ENCODE results near the gene WFS1.

WFS1 gene

DNA sequence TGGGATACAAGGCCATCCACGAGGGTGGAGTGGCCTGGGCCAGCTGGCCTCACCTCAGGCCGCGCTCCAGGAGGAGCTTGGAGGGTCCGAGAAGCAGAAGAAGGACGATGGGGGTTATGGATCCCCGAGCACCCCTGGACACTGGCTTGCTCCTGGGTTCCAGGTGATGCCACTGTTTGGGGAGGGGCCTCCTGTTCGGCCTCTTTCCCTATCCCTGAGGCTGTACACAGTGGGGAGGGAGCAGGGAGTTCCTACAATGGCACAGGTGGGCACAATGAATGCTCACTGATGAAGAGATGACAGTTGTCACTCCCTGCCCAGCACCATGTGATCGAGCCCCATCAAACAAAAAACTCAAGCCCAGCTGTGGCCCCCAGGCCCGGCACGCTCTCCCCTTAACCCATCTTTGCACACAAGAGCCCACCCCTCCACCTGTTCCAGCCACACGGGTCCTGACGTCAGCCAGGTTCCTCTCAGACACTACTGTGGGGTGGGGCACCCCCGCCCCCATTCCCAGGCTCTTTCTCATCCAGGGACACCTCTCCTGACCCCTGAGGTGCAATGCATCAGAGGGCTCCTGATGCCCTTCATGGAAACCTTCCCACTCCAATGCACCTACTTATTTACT is 70.3 kb downstream of the WFS1 start:
- Histone ChIP-seq H3K9ac (ENCODE audit: low read length) (no peak overlapping the region), H3K27ac (ENCODE audit: low read length, poor library complexity, severe bottlenecking) (no peak overlapping the region), H3K9me3 (ENCODE audit: control insufficient read depth, low read length) (no peaks in the 10 kb centered on the region), H3K23ac (ENCODE audit: low read length in 2 of 2) (no peak overlapping the region), H3K27me3 (ENCODE audit: control insufficient read depth in 1 of 2, insufficient read depth in 1 of 2, low read length in 2 of 2) (peaks cover 44 to 52% of the 10 kb centered on the region in 2 experiments), H3K4ac (ENCODE audit: low read depth in 1 of 2, low read length in 2 of 2) (no peak overlapping the region), H2BK12ac (ENCODE audit: low read length in 2 of 2) (no peak overlapping the region), H3K36me3 (ENCODE audit: control insufficient read depth in 1 of 2, insufficient read depth in 2 of 2, low read depth in 1 of 2, low read length in 2 of 2) (no peaks in the 10 kb centered on the region), H3K18ac (ENCODE audit: low read depth in 1 of 2, low read length in 2 of 2) (no peak overlapping the region), H3K4me1 (ENCODE audit: control insufficient read depth, insufficient read depth, low read depth, low read length) (peaks cover 9% of the 10 kb centered on the region), H3K4me2 (ENCODE audit: low read length, poor library complexity, severe bottlenecking) (no peak overlapping the region), H4K8ac (ENCODE audit: low read length) (no peak overlapping the region), H2BK5ac (ENCODE audit: low read depth, low read length, poor library complexity, severe bottlenecking) (no peak overlapping the region), H3K4me3 (ENCODE audit: insufficient read depth in 1 of 2, low read depth in 1 of 2, low read length in 2 of 2) (no peak overlapping the region), H4K91ac (ENCODE audit: low read length) (no peak overlapping the region), H3K14ac (ENCODE audit: low read length in 2 of 2) (no peak overlapping the region), H2BK15ac (ENCODE audit: low read depth, poor library complexity, severe bottlenecking) (no peak overlapping the region), H2AFZ (ENCODE audit: low read depth, low read length) (no peak overlapping the region), H2AK5ac (ENCODE audit: low read length, severe bottlenecking) (no peak overlapping the region), H3K79me1 (replicated peaks; ENCODE audit: low read length, poor library complexity, severe bottlenecking) (no peaks in the 10 kb centered on the region), H2BK120ac (ENCODE audit: low read depth, low read length) (no peak overlapping the region)
- no peak for DNase-seq
- WGBS: 68% methylated on average over 12 of the region's 13 CpGs

- Histone ChIP-seq H2AFZ (ENCODE audit: low read depth, low read length) (no peak overlapping the region), H3K9ac (ENCODE audit: low read length) (no peak overlapping the region), H3K18ac (ENCODE audit: low read depth in 1 of 2, low read length in 2 of 2) (no peak overlapping the region), H3K4me3 (ENCODE audit: insufficient read depth in 1 of 2, low read depth in 1 of 2, low read length in 2 of 2) (no peak overlapping the region), H3K27ac (ENCODE audit: low read length, poor library complexity, severe bottlenecking) (no peak overlapping the region), H3K4me2 (ENCODE audit: low read length, poor library complexity, severe bottlenecking) (no peak overlapping the region), H3K23ac (ENCODE audit: low read length in 2 of 2) (no peak overlapping the region), H2BK15ac (ENCODE audit: low read depth, poor library complexity, severe bottlenecking) (no peak overlapping the region), H4K8ac (ENCODE audit: low read length) (no peak overlapping the region), H3K4me1 (ENCODE audit: control insufficient read depth, insufficient read depth, low read depth, low read length) (peaks cover 9% of the 10 kb centered on the region), H3K79me1 (replicated peaks; ENCODE audit: low read length, poor library complexity, severe bottlenecking) (no peaks in the 10 kb centered on the region), H2AK5ac (ENCODE audit: low read length, severe bottlenecking) (no peak overlapping the region), H2BK120ac (ENCODE audit: low read depth, low read length) (no peak overlapping the region), H3K4ac (ENCODE audit: low read depth in 1 of 2, low read length in 2 of 2) (no peak overlapping the region), H4K91ac (ENCODE audit: low read length) (no peak overlapping the region), H2BK5ac (ENCODE audit: low read depth, low read length, poor library complexity, severe bottlenecking) (no peak overlapping the region), H3K9me3 (ENCODE audit: control insufficient read depth, low read length) (no peaks in the 10 kb centered on the region), H3K14ac (ENCODE audit: low read length in 2 of 2) (no peak overlapping the region), H3K27me3 (ENCODE audit: control insufficient read depth in 1 of 2, insufficient read depth in 1 of 2, low read length in 2 of 2) (peaks cover 39 to 46% of the 10 kb centered on the region in 2 experiments), H3K36me3 (ENCODE audit: control insufficient read depth in 1 of 2, insufficient read depth in 2 of 2, low read depth in 1 of 2, low read length in 2 of 2) (no peaks in the 10 kb centered on the region), H2BK12ac (ENCODE audit: low read length in 2 of 2) (no peak overlapping the region)
- DNase-seq: no peak
- WGBS: 62% methylated on average over 9 of the region's 9 CpGs
These were observed 70.9 kb downstream of the WFS1 start for GRCh38 chr4:6340446-6341015.

- Histone ChIP-seq H3K27ac (ENCODE audit: low read length, poor library complexity, severe bottlenecking) (no peak overlapping the region), H3K36me3 (ENCODE audit: control insufficient read depth in 1 of 2, insufficient read depth in 2 of 2, low read depth in 1 of 2, low read length in 2 of 2) (no peaks in the 10 kb centered on the region), H2BK12ac (ENCODE audit: low read length in 2 of 2) (no peak overlapping the region), H2AFZ (ENCODE audit: low read depth, low read length) (no peak overlapping the region), H3K23ac (ENCODE audit: low read length in 2 of 2) (no peak overlapping the region), H4K8ac (ENCODE audit: low read length) (no peak overlapping the region), H2BK15ac (ENCODE audit: low read depth, poor library complexity, severe bottlenecking) (no peak overlapping the region), H3K4me2 (ENCODE audit: low read length, poor library complexity, severe bottlenecking) (no peak overlapping the region), H3K79me1 (replicated peaks; ENCODE audit: low read length, poor library complexity, severe bottlenecking) (no peaks in the 10 kb centered on the region), H2BK120ac (ENCODE audit: low read depth, low read length) (no peak overlapping the region), H2BK5ac (ENCODE audit: low read depth, low read length, poor library complexity, severe bottlenecking) (no peak overlapping the region), H3K9me3 (ENCODE audit: control insufficient read depth, low read length) (no peaks in the 10 kb centered on the region), H3K27me3 (ENCODE audit: control insufficient read depth in 1 of 2, insufficient read depth in 1 of 2, low read length in 2 of 2) (peaks cover 39 to 48% of the 10 kb centered on the region in 2 experiments), H3K4me3 (ENCODE audit: insufficient read depth in 1 of 2, low read depth in 1 of 2, low read length in 2 of 2) (no peak overlapping the region), H4K91ac (ENCODE audit: low read length) (no peak overlapping the region), H3K14ac (ENCODE audit: low read length in 2 of 2) (no peak overlapping the region), H3K4me1 (ENCODE audit: control insufficient read depth, insufficient read depth, low read depth, low read length) (peaks cover 9% of the 10 kb centered on the region), H3K4ac (ENCODE audit: low read depth in 1 of 2, low read length in 2 of 2) (no peak overlapping the region), H3K18ac (ENCODE audit: low read depth in 1 of 2, low read length in 2 of 2) (no peak overlapping the region), H2AK5ac (ENCODE audit: low read length, severe bottlenecking) (no peak overlapping the region), H3K9ac (ENCODE audit: low read length) (no peak overlapping the region)
- no peak for DNase-seq
- 78% methylated on average over 5 of the region's 6 CpGs for WGBS
These were observed 72.0 kb downstream of the WFS1 start for GRCh38 chr4:6341696-6342095.

GRCh38 chr4:6342530-6343293 is 73.1 kb downstream of the WFS1 start:
- Histone ChIP-seq H3K4me1 (ENCODE audit: control insufficient read depth, insufficient read depth, low read depth, low read length) (peaks cover 6% of the 10 kb centered on the region), H3K14ac (ENCODE audit: low read length in 2 of 2) (no peak overlapping the region), H3K79me1 (replicated peaks; ENCODE audit: low read length, poor library complexity, severe bottlenecking) (no peaks in the 10 kb centered on the region), H3K4ac (ENCODE audit: low read depth in 1 of 2, low read length in 2 of 2) (no peak overlapping the region), H4K91ac (ENCODE audit: low read length) (no peak overlapping the region), H2BK5ac (ENCODE audit: low read depth, low read length, poor library complexity, severe bottlenecking) (no peak overlapping the region), H3K27ac (ENCODE audit: low read length, poor library complexity, severe bottlenecking) (no peak overlapping the region), H2BK120ac (ENCODE audit: low read depth, low read length) (no peak overlapping the region), H3K27me3 (ENCODE audit: control insufficient read depth in 1 of 2, insufficient read depth in 1 of 2, low read length in 2 of 2) (peaks cover 39 to 52% of the 10 kb centered on the region in 2 experiments), H3K9ac (ENCODE audit: low read length) (no peak overlapping the region), H3K4me3 (ENCODE audit: insufficient read depth in 1 of 2, low read depth in 1 of 2, low read length in 2 of 2) (no peak overlapping the region), H3K23ac (ENCODE audit: low read length in 2 of 2) (no peak overlapping the region), H2AK5ac (ENCODE audit: low read length, severe bottlenecking) (no peak overlapping the region), H3K36me3 (ENCODE audit: control insufficient read depth in 1 of 2, insufficient read depth in 2 of 2, low read depth in 1 of 2, low read length in 2 of 2) (no peaks in the 10 kb centered on the region), H2BK15ac (ENCODE audit: low read depth, poor library complexity, severe bottlenecking) (no peak overlapping the region), H2AFZ (ENCODE audit: low read depth, low read length) (no peak overlapping the region), H2BK12ac (ENCODE audit: low read length in 2 of 2) (no peak overlapping the region), H3K9me3 (ENCODE audit: control insufficient read depth, low read length) (no peaks in the 10 kb centered on the region), H3K18ac (ENCODE audit: low read depth in 1 of 2, low read length in 2 of 2) (no peak overlapping the region), H3K4me2 (ENCODE audit: low read length, poor library complexity, severe bottlenecking) (no peak overlapping the region), H4K8ac (ENCODE audit: low read length) (no peak overlapping the region)
- DNase-seq: no peak
- WGBS: 85% methylated on average over 20 of the region's 23 CpGs
